Right lung (tissue), 5 donors: ENCODE results near the gene MBD6. TPM values are rescaled to one million over a fixed set of nuclear protein-coding genes. Genes with fewer than 3 reads are reported as not detected.

Experiments
- DNase-seq, 2 donors: peaks; one replicate each; pipeline ENCODE4 v3.0.0-alpha.2; 2013
- polyA plus RNA-seq, 5 donors: library from polyadenylated mRNA; unstranded; fragments of 120-200 nt; gene quantifications; one replicate each; pipeline versions ENCODE4 v1.2.1 to v1.2.3, GENCODE V29; 2013; ENCODE audit warnings: inconsistent platforms in 1 of 5, low replicate concordance in 1 of 5; ENCODE audit not compliant: insufficient read length in 5 of 5, insufficient read depth in 1 of 5

Gene MBD6
- polyA plus RNA-seq, 5 donors = 55.7 to 78.7 (median 72.7) TPM

DNA sequence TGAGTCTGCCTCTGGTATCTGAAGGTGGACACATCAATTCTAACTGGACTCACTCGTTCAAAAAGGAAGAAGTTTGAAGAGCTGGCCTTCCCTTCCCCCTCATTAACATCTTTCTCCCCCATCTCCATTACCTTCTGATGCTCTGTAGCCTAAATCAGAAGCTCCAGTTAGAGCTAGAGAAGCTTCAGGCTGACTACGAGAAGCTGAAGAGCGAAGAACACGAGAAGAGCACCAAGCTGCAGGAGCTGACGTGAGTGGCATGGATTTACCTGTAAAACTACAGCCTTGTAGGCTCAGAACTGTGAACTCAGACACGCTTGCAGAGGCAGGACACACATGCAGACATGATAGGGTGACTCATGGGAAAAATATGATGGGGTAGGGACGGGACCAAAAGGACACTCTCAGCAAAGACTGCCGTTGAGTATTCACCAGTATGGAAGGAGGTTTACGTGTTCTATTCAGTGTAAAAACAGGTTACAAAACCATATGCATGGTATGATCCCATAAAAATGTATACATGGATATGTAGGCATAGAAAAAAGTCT lies 54.1 kb downstream of the MBD6 start:
- DNase-seq = no peak

- DNase-seq = no peak
These were observed 55.5 kb downstream of the MBD6 start for GRCh38 chr12:57577981-57578758.

DNA sequence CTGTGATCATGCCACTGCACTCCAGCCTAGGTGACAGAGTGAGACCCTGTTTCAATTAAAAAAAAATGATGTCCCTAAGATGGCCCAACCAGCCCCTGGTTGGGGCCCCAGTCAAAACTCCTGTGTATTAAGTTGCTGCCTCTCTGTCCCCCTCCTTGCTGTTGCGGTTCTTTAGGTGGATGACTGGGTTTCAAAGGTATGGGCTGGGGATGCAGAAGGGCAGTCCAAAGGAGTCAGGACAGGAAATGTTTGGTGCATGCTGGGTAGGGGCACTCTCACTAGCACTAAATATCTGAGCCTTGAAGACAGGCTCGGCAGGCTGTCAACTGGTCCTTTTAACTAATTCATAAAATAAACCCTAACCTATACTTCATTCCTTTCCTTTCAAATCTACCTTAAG lies 56.4 kb downstream of the MBD6 start:
- DNase-seq = no peak

Other genes starting within 250 kb of the MBD6 start
- 10 to 100 TPM; 60.9 to 89.4 (median 80.8) TPM for gene R3HDM2, start 91.8 kb upstream of the MBD6 start, polyA plus RNA-seq
- under 1 TPM; 0.09 to 0.29 (median 0.21) TPM for gene INHBC, start 88.0 kb upstream of the MBD6 start, polyA plus RNA-seq
- gene INHBE, start 67.5 kb upstream of the MBD6 start, polyA plus RNA-seq = 1 to 10 TPM in 2 of 5 donors, under 1 TPM in 3; 0.54 to 1.2 (median 0.90) TPM
- 10 to 100 TPM; 27.6 to 41.1 (median 34.5) TPM for gene GLI1, start 63.0 kb upstream of the MBD6 start, polyA plus RNA-seq
- 1 to 10 TPM; 4.4 to 5.4 (median 5.2) TPM for gene ARHGAP9, start 43.0 kb upstream of the MBD6 start, polyA plus RNA-seq
- gene MARS1, start 34.8 kb upstream of the MBD6 start, polyA plus RNA-seq = 100 to 1,000 TPM in 3 of 5 donors, 10 to 100 TPM in 2; 90.0 to 133 (median 109) TPM
- gene DDIT3, start 2.3 kb upstream of the MBD6 start, polyA plus RNA-seq = 10 to 100 TPM; 18.1 to 26.4 (median 19.2) TPM
- 100 to 1,000 TPM; 149 to 169 (median 154) TPM for gene DCTN2, start 24.4 kb downstream of the MBD6 start, polyA plus RNA-seq
- gene KIF5A, start 27.2 kb downstream of the MBD6 start, polyA plus RNA-seq = 1 to 10 TPM; 4.6 to 6.1 (median 5.1) TPM
- gene PIP4K2C, start 68.4 kb downstream of the MBD6 start, polyA plus RNA-seq = 10 to 100 TPM; 18.1 to 22.8 (median 20.1) TPM
- gene DTX3, start 82.0 kb downstream of the MBD6 start, polyA plus RNA-seq = 10 to 100 TPM; 52.7 to 65.6 (median 61.0) TPM
- 10 to 100 TPM; 38.6 to 50.4 (median 46.4) TPM for gene ARHGEF25, start 88.6 kb downstream of the MBD6 start, polyA plus RNA-seq
- gene B4GALNT1, start 110.4 kb downstream of the MBD6 start, polyA plus RNA-seq = 1 to 10 TPM in 4 of 5 donors, under 1 TPM in 1; 0.82 to 1.7 (median 1.6) TPM
- gene OS9, start 171.3 kb downstream of the MBD6 start, polyA plus RNA-seq = 100 to 1,000 TPM; 194 to 241 (median 220) TPM
- gene AGAP2, start 215.9 kb downstream of the MBD6 start, polyA plus RNA-seq = 1 to 10 TPM in 1 of 5 donors, under 1 TPM in 4; 0.27 to 1.1 (median 0.61) TPM
- 10 to 100 TPM; 68.8 to 94.6 (median 79.4) TPM for gene TSPAN31, start 222.2 kb downstream of the MBD6 start, polyA plus RNA-seq
- gene CDK4, start 229.5 kb downstream of the MBD6 start, polyA plus RNA-seq = 100 to 1,000 TPM; 221 to 296 (median 246) TPM
- 10 to 100 TPM; 15.6 to 22.5 (median 19.9) TPM for gene MARCHF9, start 232.3 kb downstream of the MBD6 start, polyA plus RNA-seq
- 1 to 10 TPM in 4 of 5 donors, under 1 TPM in 1; 0.99 to 2.5 (median 1.5) TPM for gene CYP27B1, start 244.3 kb downstream of the MBD6 start, polyA plus RNA-seq
- gene METTL1, start 249.3 kb downstream of the MBD6 start, polyA plus RNA-seq = 10 to 100 TPM; 26.2 to 41.1 (median 31.3) TPM
- 10 to 100 TPM; 15.6 to 18.6 (median 17.2) TPM for gene EEF1AKMT3, start 249.8 kb downstream of the MBD6 start, polyA plus RNA-seq